Fibroblast of lung (primary cell): ENCODE results near the gene NEUROD2. TPM values are rescaled to one million over a fixed set of nuclear protein-coding genes. Genes with fewer than 3 reads are reported as not detected.

Experiments used
- DNase-seq, 2 donors: peaks; one replicate each; pipeline versions ENCODE4 v3.0.0 to v3.0.0-alpha.2; 2010; ENCODE audit warnings: low read depth in 2 of 2
- H2AFZ ChIP-seq: 2 replicates; pipeline ENCODE4 v1.5.1; 2012; ENCODE audit warnings: low read length, control low read depth, inconsistent platforms
- H3K27ac ChIP-seq: 2 replicates; pipeline ENCODE4 v1.5.1; 2011; ENCODE audit warnings: low read length, control low read depth; ENCODE audit not compliant: insufficient read depth
- H3K27me3 ChIP-seq: 2 replicates; pipeline ENCODE4 v1.5.1; 2011; ENCODE audit warnings: mild to moderate bottlenecking, low read length; ENCODE audit not compliant: control insufficient read depth, insufficient read depth
- H3K36me3 ChIP-seq: 2 replicates; pipeline ENCODE4 v1.5.1; 2011; ENCODE audit warnings: low read length; ENCODE audit not compliant: control insufficient read depth, insufficient read depth
- H3K4me1 ChIP-seq: 2 replicates; pipeline ENCODE4 v1.5.1; 2011; ENCODE audit warnings: low read length; ENCODE audit not compliant: control insufficient read depth, insufficient read depth; ENCODE audit errors: extremely low read depth
- H3K4me2 ChIP-seq: 2 replicates; pipeline ENCODE4 v1.5.1; 2011; ENCODE audit warnings: low read length, control low read depth; ENCODE audit not compliant: insufficient read depth; ENCODE audit errors: extremely low read depth
- H3K4me3 ChIP-seq, 4 experiments: fragments of 200-600 bp in 1 of 4; sonication (generic) in 1 of 4; replicated peaks in 1 of 4; 2 replicates each; pipeline ENCODE4 v1.5.1; 2011 to 2016; ENCODE audit warnings: low read length in 4 of 4, low read depth in 3 of 4, mild to moderate bottlenecking in 3 of 4, control low read depth in 2 of 4, inconsistent platforms in 1 of 4, mixed read lengths in 1 of 4; ENCODE audit not compliant: insufficient read depth in 1 of 4; ENCODE audit errors: control extremely low read depth in 1 of 4
- H3K79me2 ChIP-seq: 2 replicates; pipeline ENCODE4 v1.5.1; 2012; ENCODE audit warnings: mild to moderate bottlenecking, low read length, inconsistent platforms; ENCODE audit not compliant: control insufficient read depth, insufficient read depth
- H3K9ac ChIP-seq: 2 replicates; pipeline ENCODE4 v1.5.1; 2011; ENCODE audit warnings: mild to moderate bottlenecking, low read length, control low read depth; ENCODE audit not compliant: insufficient read depth
- H3K9me3 ChIP-seq: 2 replicates; pipeline ENCODE4 v1.5.1; 2012; ENCODE audit warnings: low read depth, low read length; ENCODE audit not compliant: control insufficient read depth, insufficient read depth
- H4K20me1 ChIP-seq: 2 replicates; pipeline ENCODE4 v1.5.1; 2011; ENCODE audit warnings: low read length; ENCODE audit not compliant: control insufficient read depth, insufficient read depth; ENCODE audit errors: extremely low read depth
- CTCF ChIP-seq, 2 donors: IDR thresholded peaks in 1 of 2; conservative IDR thresholded peaks in 1 of 2; 1 replicate in 1 of 2; 2 replicates in 1 of 2; pipeline ENCODE4 v1.5.1; 2011 to 2012; ENCODE audit warnings: low read length in 2 of 2, control low read depth in 1 of 2, inconsistent platforms in 1 of 2, low read depth in 1 of 2, mild to moderate bottlenecking in 1 of 2
- EZH2 ChIP-seq: IDR thresholded peaks from 2 replicates; pipeline ENCODE4 v1.5.1; 2012; ENCODE audit warnings: low read length, control low read depth, mild to moderate bottlenecking; ENCODE audit errors: missing control alignments
- polyA plus RNA-seq, 2 donors: library from polyadenylated mRNA; depleted of rRNA in 1 of 2; stranded (reverse) in 1 of 2; unstranded in 1 of 2; fragments of >200 nt; gene quantifications; 2 replicates each; pipeline ENCODE4 v1.2.1, GENCODE V29; 2011 to 2012; ENCODE audit warnings: missing spikeins in 1 of 2
- total RNA-seq: library from RNA; depleted of rRNA; stranded (reverse); fragments of >200 nt; gene quantifications from 2 replicates; pipeline ENCODE4 v1.2.1, GENCODE V29; 2014

Gene NEUROD2
- total and polyA plus RNA-seq, 2 donors (not counting 1 experiment from before 2014, with no cell fraction given) = not detected

- H3K4me3 ChIP-seq = no peak overlapping the region
- peaks cover 2% of the 10 kb centered on the region for H3K4me1 ChIP-seq
- no peak overlapping the region for H2AFZ ChIP-seq
- peak; percentile 25 to 49 for TF ChIP-seq CTCF (conservative IDR thresholded peaks at IDR 0.05 in 1 of 2, IDR thresholded peaks at IDR 0.05 in 1 of 2; ENCODE audit: low read depth in 1 of 2, low read length in 2 of 2)
- no peak for TF ChIP-seq EZH2
- peaks cover 1% of the 10 kb centered on the region for H3K27me3 ChIP-seq
- DNase-seq = no peak
- H3K36me3 ChIP-seq = no peaks in the 10 kb centered on the region
- H3K79me2 ChIP-seq = no peaks in the 10 kb centered on the region
- no peaks in the 10 kb centered on the region for H4K20me1 ChIP-seq
- no peak overlapping the region for H3K27ac ChIP-seq
- no peak overlapping the region for H3K4me2 ChIP-seq
- H3K9me3 ChIP-seq = no peaks in the 10 kb centered on the region
- no peak overlapping the region for H3K9ac ChIP-seq
These were observed 31.5 kb downstream of the NEUROD2 start for GRCh38 chr17:39576187-39576586.

- Histone ChIP-seq H4K20me1 (no peaks in the 10 kb centered on the region), H3K27me3 (no peaks in the 10 kb centered on the region), H3K9me3 (no peaks in the 10 kb centered on the region), H3K9ac (peak overlapping the region; percentile 51), H2AFZ (peak overlapping the region; percentile 84), H3K4me2 (peak overlapping the region; percentile 86), H3K79me2 (no peaks in the 10 kb centered on the region), H3K27ac (peak overlapping the region; percentile 52), H3K36me3 (no peaks in the 10 kb centered on the region), H3K4me1 (peaks cover 2% of the 10 kb centered on the region), H3K4me3 (peak overlapping the region; percentile 53 to 64 (median 56))
- peak; percentile 60 to 76 for DNase-seq
- TF ChIP-seq EZH2 = no peak
- TF ChIP-seq CTCF (conservative IDR thresholded peaks at IDR 0.05 in 1 of 2, IDR thresholded peaks at IDR 0.05 in 1 of 2; ENCODE audit: low read depth in 1 of 2, low read length in 2 of 2) = no peak
These were observed 34.0 kb downstream of the NEUROD2 start for GRCh38 chr17:39573447-39574298.

- no peaks in the 10 kb centered on the region for H3K79me2 ChIP-seq
- H2AFZ ChIP-seq = no peak overlapping the region
- TF ChIP-seq EZH2 (no peak), CTCF (conservative IDR thresholded peaks at IDR 0.05 in 1 of 2, IDR thresholded peaks at IDR 0.05 in 1 of 2; ENCODE audit: low read depth in 1 of 2, low read length in 2 of 2) (no peak)
- no peaks in the 10 kb centered on the region for H4K20me1 ChIP-seq
- no peaks in the 10 kb centered on the region for H3K36me3 ChIP-seq
- no peak overlapping the region for H3K4me2 ChIP-seq
- no peak for DNase-seq
- no peaks in the 10 kb centered on the region for H3K27me3 ChIP-seq
- H3K27ac ChIP-seq = no peak overlapping the region
- H3K4me1 ChIP-seq = peaks cover 2% of the 10 kb centered on the region
- H3K4me3 ChIP-seq = no peak overlapping the region
- no peak overlapping the region for H3K9ac ChIP-seq
- H3K9me3 ChIP-seq = no peaks in the 10 kb centered on the region
These were observed 35.6 kb downstream of the NEUROD2 start for GRCh38 chr17:39572121-39572520.
